Measurements from ENCODE around the gene LNPEP. TPM values are rescaled to one million over a fixed set of nuclear protein-coding genes. Genes with fewer than 3 reads are reported as not detected.

LNPEP gene
- total and polyA plus RNA-seq, 10 of the 15 experiments (the other 5 are each of a cell fraction or from before 2014, with no cell fraction given), result 5.6 to 54.9 (median 25.0) TPM

- Histone ChIP-seq H3K9me3 (replicated peaks; ENCODE audit: control insufficient read depth, insufficient read depth, low read length) (peaks cover under 1% of the 10 kb centered on the region; the same call in 2 of the 3 replicates), H3K4me1 (ENCODE audit: control insufficient read depth, insufficient read depth, low read length) (peaks cover 25% of the 10 kb centered on the region), H2AFZ (ENCODE audit: control insufficient read depth, low read depth, low read length) (no peak overlapping the region), H3K9ac (ENCODE audit: control insufficient read depth, insufficient read depth, low read length) (no peak overlapping the region), H3K4me2 (ENCODE audit: control insufficient read depth, insufficient read depth) (peak overlapping the region; percentile 45; the same call in 1 of the 2 replicates), H3K36me3 (ENCODE audit: control insufficient read depth in 2 of 2, insufficient read depth in 2 of 2, low read length in 1 of 2) (0 out of 4 replicates have a peak, but pooled peaks cover 0 to 1% of the 10 kb centered on the region in 2 experiments), H3K27ac (ENCODE audit: control insufficient read depth, insufficient read depth) (peak overlapping the region; percentile 62), H4K20me1 (ENCODE audit: control insufficient read depth, insufficient read depth) (peaks cover 2% of the 10 kb centered on the region; the same call in 1 of the 2 replicates), H3K27me3 (replicated peaks in 1 of 2; ENCODE audit: control insufficient read depth in 2 of 2, insufficient read depth in 2 of 2, low read length in 1 of 2) (no peaks in the 10 kb centered on the region), H3K79me2 (ENCODE audit: control insufficient read depth, insufficient read depth, low read length) (peaks cover 93% of the 10 kb centered on the region), H3K4me3 (no peak overlapping the region)
- in situ Hi-C loops (cut with MboI), result no loop called here
- ChIA-PET CTCF (interaction anchor here (0.8 to 3.6 kb wide), 10 partner anchors 17 to 359 kb away, joined by 3 to 25 read pairs (median 4); partner anchors contain the start of gene LIX1), POLR2A (interaction anchor here (0.8 to 7.5 kb wide), 10 partner anchors 16 to 258 kb away, joined by 3 to 65 read pairs (median 4); partner anchors contain the start of genes ERAP1, ERAP2 and LNPEP), SMC1A (ENCODE audit: uncharacterized antibody, unreplicated experiment) (interaction anchor here (0.6 to 6.7 kb wide), 22 partner anchors 8 to 209 kb away, joined by 3 to 74 read pairs (median 4); partner anchors contain the start of genes ERAP2 and LNPEP), RAD21 (ENCODE audit: unreplicated experiment) (interaction anchor here (0.6 to 7.0 kb wide), 17 partner anchors 11 to 472 kb away, joined by 3 to 136 read pairs (median 5); partner anchors contain the start of genes ERAP1, ERAP2, LIX1 and LNPEP)
- FAIRE-seq, result peak; percentile 82
- WGBS (ENCODE audit: insufficient coverage, insufficient replicate concordance, low lambda C conversion rate, missing lambda C conversion rate), result 3% methylated on average over 1 of the region's 1 CpG
- peak; percentile 53 for ATAC-seq
- no TSS peak for BruUV-seq (replicated peaks)
- DNase-seq (ENCODE audit: low read depth, low spot score), result peak; percentile 76
- intact Hi-C loops (cut with micrococcal nuclease; ENCODE audit: unreplicated experiment), result no loop called here
- TF ChIP-seq SIX5 (IDR thresholded peaks at IDR 0.05; ENCODE audit: low read depth, low read length, severe bottlenecking) (no peak), NR2C1 (IDR thresholded peaks at IDR 0.05) (no peak), ASH2L (IDR thresholded peaks at IDR 0.05; ENCODE audit: borderline replicate concordance, low read depth) (no peak), YBX1 (IDR thresholded peaks at IDR 0.05) (no peak), TCF7 (IDR thresholded peaks at IDR 0.05; ENCODE audit: borderline replicate concordance) (no peak), SMAD1 (IDR thresholded peaks at IDR 0.05; ENCODE audit: low read depth, partially characterized antibody) (no peak), BRCA1 (IDR thresholded peaks at IDR 0.05; ENCODE audit: low read depth, low read length) (no peak), POLR2A (IDR thresholded peaks at IDR 0.05; ENCODE audit: low read depth, low read length) (no peak), NBN (IDR thresholded peaks at IDR 0.05) (peak; percentile 57; the same call in 1 of the 2 replicates), CEBPB (IDR thresholded peaks at IDR 0.05; ENCODE audit: borderline replicate concordance in 1 of 2, low read depth in 2 of 2, low read length in 2 of 2) (peak in 1 of 2 experiments; percentile 81; a peak in 2 of 4 replicates), SUZ12 (IDR thresholded peaks at IDR 0.05; ENCODE audit: unreplicated experiment) (no peak), RFX5 (IDR thresholded peaks at IDR 0.05; ENCODE audit: low read depth, low read length) (no peak), HDAC2 (IDR thresholded peaks at IDR 0.05) (no peak), CREB1 (IDR thresholded peaks at IDR 0.05; ENCODE audit: low read depth) (peak; percentile 44; the same call in 1 of the 2 replicates), IKZF2 (IDR thresholded peaks at IDR 0.05) (peak; percentile 29 to 31; a peak in 2 of 4 replicates), E2F8 (IDR thresholded peaks at IDR 0.05; ENCODE audit: low read depth, partially characterized antibody) (no peak), SREBF2 (IDR thresholded peaks at IDR 0.05; ENCODE audit: low read length) (no peak), MYC (IDR thresholded peaks at IDR 0.05; ENCODE audit: insufficient read depth, insufficient read length, insufficient replicate concordance, low read length, severe bottlenecking) (no peak), ZNF622 (IDR thresholded peaks at IDR 0.05) (no peak), MAX (IDR thresholded peaks at IDR 0.05; ENCODE audit: low read depth, low read length) (no peak), MTA2 (IDR thresholded peaks at IDR 0.05; ENCODE audit: low read depth) (peak; percentile 64; the same call in 1 of the 2 replicates), RELB (IDR thresholded peaks at IDR 0.05; ENCODE audit: low read depth) (peak; percentile 69; the same call in 1 of the 2 replicates)
Measured at GRCh38 chr5:96961053-96961452, 25.2 kb downstream of the LNPEP start.

All from GM12878 (cell line).